Measurements from ENCODE around the gene BMP3. TPM values are rescaled to one million over a fixed set of nuclear protein-coding genes. Genes with fewer than 3 reads are reported as not detected.

BMP3 gene
- total and polyA plus RNA-seq, 10 of the 15 experiments (the other 5 are each of a cell fraction or from before 2014, with no cell fraction given): 0.37 to 1.4 (median 0.88) TPM

GRCh38 chr4:81049330-81049729, 18.8 kb downstream of the BMP3 start:
- no peak overlapping the region for H3K4me3 ChIP-seq
- FAIRE-seq (peak; percentile 7), ATAC-seq (no peak), DNase-seq (ENCODE audit: low read depth, low spot score) (no peak)
- H2AFZ ChIP-seq (ENCODE audit: control insufficient read depth, low read depth, low read length): no peak overlapping the region
- BruUV-seq (replicated peaks): no TSS peak
- H3K9ac ChIP-seq (ENCODE audit: control insufficient read depth, insufficient read depth, low read length): no peak overlapping the region
- ChIA-PET RAD21 (ENCODE audit: unreplicated experiment) (interaction anchor here (1.0 to 6.5 kb wide), 4 partner anchors 9 to 687 kb away, joined by 3 to 49 read pairs (median 21); no protein-coding TSS in a partner anchor), CTCF (interaction anchor here (0.8 to 9.8 kb wide), 9 partner anchors 9 to 714 kb away, joined by 3 to 126 read pairs (median 4); partner anchors contain the start of gene CFAP299), POLR2A (no interaction called here), SMC1A (ENCODE audit: uncharacterized antibody, unreplicated experiment) (interaction anchor here (0.8 to 7.8 kb wide), 6 partner anchors 13 to 687 kb away, joined by 3 to 144 read pairs (median 4); partner anchors contain the start of gene BMP3)
- H4K20me1 ChIP-seq (ENCODE audit: control insufficient read depth, insufficient read depth): no peaks in the 10 kb centered on the region
- no peak overlapping the region for H3K27ac ChIP-seq (ENCODE audit: control insufficient read depth, insufficient read depth)
- H3K27me3 ChIP-seq (replicated peaks in 1 of 2; ENCODE audit: control insufficient read depth in 2 of 2, insufficient read depth in 2 of 2, low read length in 1 of 2): 0 out of 4 replicates have a peak, but pooled peaks cover 0 to 3% of the 10 kb centered on the region in 2 experiments
- 60% methylated on average over 4 of the region's 4 CpGs for WGBS (ENCODE audit: insufficient coverage, insufficient replicate concordance, low lambda C conversion rate, missing lambda C conversion rate)
- H3K79me2 ChIP-seq (ENCODE audit: control insufficient read depth, insufficient read depth, low read length): no peaks in the 10 kb centered on the region
- H3K4me2 ChIP-seq (ENCODE audit: control insufficient read depth, insufficient read depth): no peak overlapping the region
- in situ Hi-C loops (cut with MboI) (loop anchor here (10.0 kb wide), 1 partner anchor 435 kb away; no protein-coding TSS in a partner anchor), intact Hi-C loops (cut with micrococcal nuclease; ENCODE audit: unreplicated experiment) (no loop called here)
- H3K4me1 ChIP-seq (ENCODE audit: control insufficient read depth, insufficient read depth, low read length): peaks cover 14% of the 10 kb centered on the region
- TF ChIP-seq KLF5 (IDR thresholded peaks at IDR 0.05; ENCODE audit: partially characterized antibody): no peak
- TF ChIP-seq PAX5 (IDR thresholded peaks at IDR 0.05; ENCODE audit: borderline replicate concordance, low read depth, low read length): no peak
- no peak for TF ChIP-seq POLR2AphosphoS2 (IDR thresholded peaks at IDR 0.05; ENCODE audit: low read depth, low read length)
- TF ChIP-seq YBX1 (IDR thresholded peaks at IDR 0.05): no peak
- TF ChIP-seq POLR2A (IDR thresholded peaks at IDR 0.05; ENCODE audit: low read depth, low read length): no peak
- TF ChIP-seq JUND (IDR thresholded peaks at IDR 0.05; ENCODE audit: low read depth, low read length): no peak
- no peak for TF ChIP-seq NFYB (IDR thresholded peaks at IDR 0.05; ENCODE audit: insufficient read depth, low read depth, low read length)
- TF ChIP-seq CBFB (IDR thresholded peaks at IDR 0.05; ENCODE audit: low read depth): no peak
- H3K36me3 ChIP-seq (ENCODE audit: control insufficient read depth in 2 of 2, insufficient read depth in 2 of 2, low read length in 1 of 2): no peaks in the 10 kb centered on the region
- H3K9me3 ChIP-seq (replicated peaks; ENCODE audit: control insufficient read depth, insufficient read depth, low read length): no peaks in the 10 kb centered on the region; the same call in 1 of the 3 replicates
